HepG2 (cell line): ENCODE results near the gene SEC14L1. TPM values are rescaled to one million over a fixed set of nuclear protein-coding genes. Genes with fewer than 3 reads are reported as not detected.

Experiments used
- ADNP ChIP-seq: sonication (generic); formaldehyde crosslinking; IDR thresholded peaks from 2 replicates; pipeline ENCODE4 v1.4.0; 2020; ENCODE audit warnings: missing genetic modification reagents
- ARNT ChIP-seq: fragments of 450-650 bp; IDR thresholded peaks from 2 replicates; pipeline ENCODE4 v1.6.1; 2017
- CBX1 ChIP-seq: IDR thresholded peaks from one replicate; pipeline ENCODE4 v1.6.1; 2016; ENCODE audit warnings: antibody characterized with exemption, low read depth
- CEBPG ChIP-seq: IDR thresholded peaks from 2 replicates; pipeline ENCODE4 v1.6.1; 2016
- HMG20B ChIP-seq: conservative IDR thresholded peaks from 2 replicates; pipeline ENCODE4 v1.6.1; 2016; ENCODE audit warnings: missing genetic modification reagents, missing compliant biosample characterization
- HNRNPK ChIP-seq: fragments of 200-400 bp; formaldehyde crosslinking; IDR thresholded peaks from 2 replicates; pipeline ENCODE4 v1.6.1; 2018; ENCODE audit warnings: low read length, low read depth, moderate library complexity, mild to moderate bottlenecking; ENCODE audit not compliant: poor library complexity, severe bottlenecking
- IKZF1 ChIP-seq: fragments of 450-650 bp; IDR thresholded peaks from 2 replicates; pipeline ENCODE4 v1.7.1; 2016
- JUN ChIP-seq: sonication (generic); formaldehyde crosslinking; IDR thresholded peaks from 2 replicates; pipeline ENCODE4 v1.4.0; 2020; ENCODE audit warnings: mild to moderate bottlenecking, missing genetic modification reagents
- KLF12 ChIP-seq: sonication (generic); formaldehyde crosslinking; IDR thresholded peaks from 2 replicates; pipeline ENCODE4 v1.4.0; 2020; ENCODE audit warnings: missing genetic modification reagents, borderline replicate concordance
- LCORL ChIP-seq, 2 experiments: fragments of 450-650 bp in 1 of 2; sonication (generic) in 1 of 2; formaldehyde crosslinking in 1 of 2; IDR thresholded peaks; 2 replicates each; pipeline versions ENCODE4 v1.5.0 to v1.6.1; 2017 to 2020; ENCODE audit warnings: antibody characterized with exemption in 1 of 2, missing genetic modification reagents in 1 of 2
- MEIS1 ChIP-seq: sonication (generic); formaldehyde crosslinking; IDR thresholded peaks from 2 replicates; pipeline ENCODE4 v1.9.0; 2021; ENCODE audit warnings: mild to moderate bottlenecking, missing genetic modification reagents, moderate library complexity, borderline replicate concordance
- PHF5A ChIP-seq: IDR thresholded peaks from one replicate; pipeline ENCODE4 v1.6.1; 2018; ENCODE audit warnings: low read depth, missing genetic modification reagents; ENCODE audit not compliant: unreplicated experiment
- REST ChIP-seq, 2 experiments: IDR thresholded peaks; 2 replicates each; pipeline ENCODE4 v1.6.1; 2011 to 2012; ENCODE audit warnings: low read length in 2 of 2, borderline replicate concordance in 1 of 2, low read depth in 1 of 2, mild to moderate bottlenecking in 1 of 2, moderate library complexity in 1 of 2
- ZKSCAN1 ChIP-seq: fragments of 150-350 bp; IDR thresholded peaks from 2 replicates; pipeline ENCODE4 v1.6.1; 2014; ENCODE audit warnings: low read length
- ZNF136 ChIP-seq: sonication (generic); formaldehyde crosslinking; IDR thresholded peaks from 2 replicates; pipeline ENCODE4 v1.8.1; 2022; ENCODE audit warnings: low read depth, mild to moderate bottlenecking, moderate library complexity, missing genetic modification reagents
- ZNF609 ChIP-seq: sonication (generic); formaldehyde crosslinking; IDR thresholded peaks from 2 replicates; pipeline ENCODE4 v1.4.0; 2020; ENCODE audit warnings: mild to moderate bottlenecking, missing genetic modification reagents, borderline replicate concordance
- ZNF770 ChIP-seq: sonication (generic); formaldehyde crosslinking; IDR thresholded peaks from 2 replicates; pipeline ENCODE4 v1.5.0; 2020; ENCODE audit warnings: mild to moderate bottlenecking, missing genetic modification reagents
- polyA plus RNA-seq, 8 experiments: library from polyadenylated mRNA; depleted of rRNA in 3 of 8; stranded (reverse) in 7 of 8; unstranded in 1 of 8; fragments of >200 nt; fragmentation: Illumina TruSeq in 4 of 8; extraction: Trizol in 4 of 8; gene quantifications; 2 replicates each; pipeline versions ENCODE4 v1.2.1 to v1.2.3, GENCODE V29; 2011 to 2016; ENCODE audit warnings: low read depth in 4 of 8, missing spikeins in 1 of 8, mixed read lengths in 1 of 8; ENCODE audit not compliant: insufficient read depth in 1 of 8
- total RNA-seq, 5 experiments: library from RNA; depleted of rRNA; stranded (reverse); fragments of >200 nt; fragmentation: Illumina TruSeq; extraction: Trizol; gene quantifications; 2 replicates each; pipeline ENCODE4 v1.2.3, GENCODE V29; 2016; ENCODE audit warnings: low read depth in 1 of 5
- TF ChIP-seq, protein P1 (sequence below): IDR thresholded peaks from 2 replicates; pipeline ENCODE4 v1.6.1; 2016; ENCODE audit warnings: low read depth, control low read depth

SEC14L1 gene
- total and polyA plus RNA-seq, 2 of the 13 experiments (the other 11 are each of a cell fraction or from before 2014, with no cell fraction given) = 26.3 to 43.9 TPM

DNA sequence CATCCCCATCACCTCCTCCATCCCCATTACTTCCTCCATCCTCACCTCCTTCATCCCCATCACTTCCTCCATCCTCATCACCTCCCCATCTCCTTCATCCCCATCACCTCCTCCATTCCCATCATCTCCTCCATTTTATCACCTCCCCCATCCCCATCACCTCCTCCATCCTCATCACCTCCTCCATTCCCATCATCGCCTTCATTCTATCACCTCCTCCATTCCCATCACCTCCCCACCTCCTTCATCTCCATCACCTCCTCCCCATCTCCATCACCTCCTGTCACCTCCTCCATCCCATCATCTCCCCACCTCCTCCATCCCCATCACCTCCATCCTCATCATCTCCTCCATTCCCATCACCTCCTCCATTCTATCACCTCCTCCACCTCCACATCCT, 116.4 kb downstream of the SEC14L1 start (continued):
- TF ChIP-seq ARNT (0 out of 2 replicates have a peak, but pooled peaks have one; percentile 38), ADNP (CRISPR knock-in tag) (no peak), PHF5A (CRISPR knock-in tag) (no peak), ZNF609 (CRISPR knock-in tag) (no peak), REST (IDR thresholded peaks at IDR 0.05; ENCODE audit: borderline replicate concordance in 1 of 2, low read depth in 1 of 2, low read length in 2 of 2) (no peak), KLF12 (CRISPR knock-in tag) (no peak), CEBPG (CRISPR knock-in tag) (no peak), JUN (CRISPR knock-in tag) (no peak), MEIS1 (CRISPR knock-in tag) (no peak), ZNF136 (CRISPR knock-in tag) (no peak), ZNF770 (CRISPR knock-in tag) (no peak), CBX1 (no peak), HMG20B (CRISPR knock-in tag) (no peak), IKZF1 (peak; percentile 77; the same call in 1 of the 2 replicates), HNRNPK (peak; percentile 78), LCORL (IDR thresholded peaks at IDR 0.05) (0 out of 2 replicates have a peak, but pooled peaks have one; percentile 6), LCORL (CRISPR knock-in tag; IDR thresholded peaks at IDR 0.05) (no peak), ZKSCAN1 (no peak)
- TF ChIP-seq, protein P1, sequence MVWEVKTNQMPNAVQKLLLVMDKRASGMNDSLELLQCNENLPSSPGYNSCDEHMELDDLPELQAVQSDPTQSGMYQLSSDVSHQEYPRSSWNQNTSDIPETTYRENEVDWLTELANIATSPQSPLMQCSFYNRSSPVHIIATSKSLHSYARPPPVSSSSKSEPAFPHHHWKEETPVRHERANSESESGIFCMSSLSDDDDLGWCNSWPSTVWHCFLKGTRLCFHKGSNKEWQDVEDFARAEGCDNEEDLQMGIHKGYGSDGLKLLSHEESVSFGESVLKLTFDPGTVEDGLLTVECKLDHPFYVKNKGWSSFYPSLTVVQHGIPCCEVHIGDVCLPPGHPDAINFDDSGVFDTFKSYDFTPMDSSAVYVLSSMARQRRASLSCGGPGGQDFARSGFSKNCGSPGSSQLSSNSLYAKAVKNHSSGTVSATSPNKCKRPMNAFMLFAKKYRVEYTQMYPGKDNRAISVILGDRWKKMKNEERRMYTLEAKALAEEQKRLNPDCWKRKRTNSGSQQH (CRISPR knock-in tag) = no peak
